Transverse colon (tissue), 3 donors: ENCODE results near the gene GPANK1.

Experiments used
- POLR2A ChIP-seq: fragments of 450-650 bp; IDR thresholded peaks from one replicate; pipeline ENCODE4 v1.6.1; 2016; ENCODE audit warnings: antibody characterized with exemption, mild to moderate bottlenecking, moderate library complexity
- TF ChIP-seq, protein P1 (sequence below), 5 experiments: fragments of 200-600 bp in 3 of 5; fragments of 450-650 bp in 2 of 5; sonication (generic) in 3 of 5; IDR thresholded peaks; 1 replicate in 2 of 5; 2 replicates in 3 of 5; pipeline ENCODE4 v1.5.1; 2016 to 2017; ENCODE audit warnings: antibody characterized with exemption in 5 of 5, inconsistent platforms in 3 of 5, mild to moderate bottlenecking in 2 of 5, moderate library complexity in 1 of 5

DNA sequence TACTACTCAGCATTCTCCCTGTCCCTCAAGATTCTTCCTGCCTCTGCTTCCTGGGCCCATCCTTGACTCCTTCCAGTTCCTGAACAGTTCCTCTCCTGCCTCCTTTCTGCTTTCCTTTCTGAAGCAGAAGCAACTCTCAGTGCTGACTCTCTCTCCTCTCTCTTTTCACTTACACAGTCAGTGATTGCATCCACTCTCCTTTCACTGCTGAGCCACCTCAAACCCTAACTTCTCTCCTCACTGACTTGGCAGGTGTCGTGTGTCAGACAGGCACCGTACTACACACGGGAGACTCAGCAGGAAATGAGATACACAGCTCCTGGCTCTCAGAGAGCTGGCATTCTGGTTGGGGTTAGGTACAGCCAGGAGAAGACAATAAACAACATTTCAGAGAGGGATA lies 32.8 kb upstream of the GPANK1 start:
- TF ChIP-seq, protein P1, sequence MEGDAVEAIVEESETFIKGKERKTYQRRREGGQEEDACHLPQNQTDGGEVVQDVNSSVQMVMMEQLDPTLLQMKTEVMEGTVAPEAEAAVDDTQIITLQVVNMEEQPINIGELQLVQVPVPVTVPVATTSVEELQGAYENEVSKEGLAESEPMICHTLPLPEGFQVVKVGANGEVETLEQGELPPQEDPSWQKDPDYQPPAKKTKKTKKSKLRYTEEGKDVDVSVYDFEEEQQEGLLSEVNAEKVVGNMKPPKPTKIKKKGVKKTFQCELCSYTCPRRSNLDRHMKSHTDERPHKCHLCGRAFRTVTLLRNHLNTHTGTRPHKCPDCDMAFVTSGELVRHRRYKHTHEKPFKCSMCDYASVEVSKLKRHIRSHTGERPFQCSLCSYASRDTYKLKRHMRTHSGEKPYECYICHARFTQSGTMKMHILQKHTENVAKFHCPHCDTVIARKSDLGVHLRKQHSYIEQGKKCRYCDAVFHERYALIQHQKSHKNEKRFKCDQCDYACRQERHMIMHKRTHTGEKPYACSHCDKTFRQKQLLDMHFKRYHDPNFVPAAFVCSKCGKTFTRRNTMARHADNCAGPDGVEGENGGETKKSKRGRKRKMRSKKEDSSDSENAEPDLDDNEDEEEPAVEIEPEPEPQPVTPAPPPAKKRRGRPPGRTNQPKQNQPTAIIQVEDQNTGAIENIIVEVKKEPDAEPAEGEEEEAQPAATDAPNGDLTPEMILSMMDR (IDR thresholded peaks at IDR 0.05), result no peak
- no peak for TF ChIP-seq POLR2A
